ENCODE data around the gene GANAB. TPM values are rescaled to one million over a fixed set of nuclear protein-coding genes. Genes with fewer than 3 reads are reported as not detected.

GANAB gene
- total RNA-seq, 4 donors from 2014 or later: 131 to 146 (median 140) TPM

DNA sequence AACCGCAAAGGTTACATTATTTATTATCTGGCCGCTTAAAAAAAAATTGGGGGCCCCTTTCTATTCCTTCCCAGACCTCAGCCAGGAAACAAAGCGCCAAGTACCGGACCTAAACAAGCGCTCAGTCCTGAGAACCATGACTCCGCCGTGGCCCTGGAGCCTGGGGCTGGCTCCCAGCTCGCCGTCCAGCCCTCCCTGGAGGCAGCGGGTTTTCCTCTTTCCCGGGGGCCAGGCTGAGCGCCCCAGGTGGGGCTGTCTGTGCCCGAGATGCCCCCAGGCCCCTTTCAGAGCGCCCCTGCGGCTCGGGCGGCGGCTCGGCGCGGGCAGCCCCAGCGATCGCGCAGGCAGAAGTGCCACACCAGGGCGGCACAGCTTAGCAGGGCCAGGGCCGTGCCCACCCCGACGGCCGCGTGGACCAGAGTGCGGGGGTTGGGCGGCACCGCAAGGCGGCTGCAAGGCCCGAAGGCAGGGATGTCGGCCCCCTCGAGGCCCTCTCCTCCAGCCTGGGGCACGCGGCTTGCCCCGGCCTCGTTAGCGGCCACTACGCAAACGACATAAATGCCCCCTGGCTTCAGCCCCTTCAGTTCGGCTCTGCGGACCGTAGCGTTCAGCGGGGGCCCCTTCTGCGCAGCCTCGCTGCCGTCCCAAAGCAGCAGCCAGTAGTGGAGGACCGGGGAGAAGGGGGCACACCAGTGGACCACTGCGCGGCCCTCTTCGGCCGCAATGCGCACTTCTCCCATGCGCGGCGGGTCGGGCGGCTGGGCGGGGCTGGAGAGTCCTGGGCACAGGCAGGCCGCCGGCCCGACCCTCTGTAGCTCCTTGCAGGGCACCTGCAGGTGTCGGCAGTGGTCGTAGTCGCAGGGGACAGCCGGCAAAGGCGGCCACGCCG is 41.3 kb upstream of the GANAB start:
- H3K4me1 ChIP-seq: peaks cover 0 to 8% (median 0%) of the 10 kb centered on the region in 4 donors
- no peak for TF ChIP-seq POLR2A (IDR thresholded peaks at IDR 0.05)
- TF ChIP-seq, protein P1, sequence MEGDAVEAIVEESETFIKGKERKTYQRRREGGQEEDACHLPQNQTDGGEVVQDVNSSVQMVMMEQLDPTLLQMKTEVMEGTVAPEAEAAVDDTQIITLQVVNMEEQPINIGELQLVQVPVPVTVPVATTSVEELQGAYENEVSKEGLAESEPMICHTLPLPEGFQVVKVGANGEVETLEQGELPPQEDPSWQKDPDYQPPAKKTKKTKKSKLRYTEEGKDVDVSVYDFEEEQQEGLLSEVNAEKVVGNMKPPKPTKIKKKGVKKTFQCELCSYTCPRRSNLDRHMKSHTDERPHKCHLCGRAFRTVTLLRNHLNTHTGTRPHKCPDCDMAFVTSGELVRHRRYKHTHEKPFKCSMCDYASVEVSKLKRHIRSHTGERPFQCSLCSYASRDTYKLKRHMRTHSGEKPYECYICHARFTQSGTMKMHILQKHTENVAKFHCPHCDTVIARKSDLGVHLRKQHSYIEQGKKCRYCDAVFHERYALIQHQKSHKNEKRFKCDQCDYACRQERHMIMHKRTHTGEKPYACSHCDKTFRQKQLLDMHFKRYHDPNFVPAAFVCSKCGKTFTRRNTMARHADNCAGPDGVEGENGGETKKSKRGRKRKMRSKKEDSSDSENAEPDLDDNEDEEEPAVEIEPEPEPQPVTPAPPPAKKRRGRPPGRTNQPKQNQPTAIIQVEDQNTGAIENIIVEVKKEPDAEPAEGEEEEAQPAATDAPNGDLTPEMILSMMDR (IDR thresholded peaks at IDR 0.05): no peak
- peak overlapping the region in 3 of 4 donors; percentile 8 to 28 (median 27) for H3K4me3 ChIP-seq
- no peaks in the 10 kb centered on the region for H3K27me3 ChIP-seq
- DNase-seq: no peak
- no peaks in the 10 kb centered on the region for H3K9me3 ChIP-seq
- H3K36me3 ChIP-seq: peaks cover 0 to 25% (median 0%) of the 10 kb centered on the region in 3 donors
- peak overlapping the region in 1 of 4 donors; percentile 1 for H3K27ac ChIP-seq

DNA sequence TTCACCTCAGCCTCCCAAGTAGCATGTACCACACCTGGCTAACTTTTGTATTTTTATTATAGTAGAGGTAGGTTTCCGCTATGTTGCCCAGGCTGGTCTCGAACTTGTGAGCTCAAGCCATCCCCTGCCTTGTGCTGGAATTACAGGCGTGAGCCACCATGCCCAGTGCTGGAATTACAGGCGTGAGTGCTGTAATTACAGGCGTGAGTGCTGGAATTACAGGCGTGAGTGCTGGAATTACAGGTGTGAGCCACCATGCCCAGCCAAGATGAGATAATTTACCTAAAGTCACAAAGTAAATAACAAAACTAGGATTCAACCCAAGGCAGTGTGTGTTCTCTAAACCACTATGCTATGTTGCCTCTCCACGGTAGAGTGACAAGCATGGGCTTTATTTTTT is 36.1 kb upstream of the GANAB start:
- Histone ChIP-seq H3K4me1 (peaks cover 0 to 15% (median 3%) of the 10 kb centered on the region in 4 donors), H3K9me3 (no peaks in the 10 kb centered on the region), H3K4me3 (no peak overlapping the region), H3K36me3 (peaks cover 0 to 5% (median 0%) of the 10 kb centered on the region in 3 donors), H3K27me3 (no peaks in the 10 kb centered on the region), H3K27ac (no peak overlapping the region)
- no peak for TF ChIP-seq POLR2A (IDR thresholded peaks at IDR 0.05)
- TF ChIP-seq, protein P1 (IDR thresholded peaks at IDR 0.05): no peak
- no peak for DNase-seq

DNA sequence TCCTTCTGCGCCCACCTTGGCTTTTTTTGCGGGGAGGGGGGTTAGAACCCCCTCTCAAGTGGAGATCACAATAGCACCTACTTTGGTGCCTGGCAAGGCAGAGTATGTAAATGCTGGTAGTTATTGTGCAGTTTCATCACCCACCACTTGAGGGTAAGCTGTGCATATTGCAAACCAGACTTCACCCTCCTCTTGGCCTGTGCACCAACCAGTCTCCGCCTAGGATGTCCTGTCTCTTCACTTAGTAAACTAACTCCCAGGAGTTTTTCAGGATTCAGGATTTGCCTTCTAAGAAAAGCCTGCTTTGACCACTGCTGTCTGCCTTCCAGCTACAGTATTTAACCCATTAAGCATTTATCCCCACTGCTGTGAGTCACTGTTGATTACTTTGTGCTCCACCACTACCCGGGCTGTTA is 34.4 kb upstream of the GANAB start:
- TF ChIP-seq POLR2A (IDR thresholded peaks at IDR 0.05): peak in 1 of 2 donors; percentile 19
- TF ChIP-seq, protein P1 (IDR thresholded peaks at IDR 0.05): peak; percentile 24 to 72 (median 55)
- H3K27ac ChIP-seq: peak overlapping the region in 1 of 4 donors; percentile 4
- H3K4me3 ChIP-seq: no peak overlapping the region
- DNase-seq: peak in 1 of 3 donors; percentile 69
- H3K36me3 ChIP-seq: peaks cover 0 to 22% (median 0%) of the 10 kb centered on the region in 3 donors
- H3K27me3 ChIP-seq: no peaks in the 10 kb centered on the region
- no peaks in the 10 kb centered on the region for H3K9me3 ChIP-seq
- peaks cover 0 to 23% (median 4%) of the 10 kb centered on the region in 4 donors for H3K4me1 ChIP-seq

DNA sequence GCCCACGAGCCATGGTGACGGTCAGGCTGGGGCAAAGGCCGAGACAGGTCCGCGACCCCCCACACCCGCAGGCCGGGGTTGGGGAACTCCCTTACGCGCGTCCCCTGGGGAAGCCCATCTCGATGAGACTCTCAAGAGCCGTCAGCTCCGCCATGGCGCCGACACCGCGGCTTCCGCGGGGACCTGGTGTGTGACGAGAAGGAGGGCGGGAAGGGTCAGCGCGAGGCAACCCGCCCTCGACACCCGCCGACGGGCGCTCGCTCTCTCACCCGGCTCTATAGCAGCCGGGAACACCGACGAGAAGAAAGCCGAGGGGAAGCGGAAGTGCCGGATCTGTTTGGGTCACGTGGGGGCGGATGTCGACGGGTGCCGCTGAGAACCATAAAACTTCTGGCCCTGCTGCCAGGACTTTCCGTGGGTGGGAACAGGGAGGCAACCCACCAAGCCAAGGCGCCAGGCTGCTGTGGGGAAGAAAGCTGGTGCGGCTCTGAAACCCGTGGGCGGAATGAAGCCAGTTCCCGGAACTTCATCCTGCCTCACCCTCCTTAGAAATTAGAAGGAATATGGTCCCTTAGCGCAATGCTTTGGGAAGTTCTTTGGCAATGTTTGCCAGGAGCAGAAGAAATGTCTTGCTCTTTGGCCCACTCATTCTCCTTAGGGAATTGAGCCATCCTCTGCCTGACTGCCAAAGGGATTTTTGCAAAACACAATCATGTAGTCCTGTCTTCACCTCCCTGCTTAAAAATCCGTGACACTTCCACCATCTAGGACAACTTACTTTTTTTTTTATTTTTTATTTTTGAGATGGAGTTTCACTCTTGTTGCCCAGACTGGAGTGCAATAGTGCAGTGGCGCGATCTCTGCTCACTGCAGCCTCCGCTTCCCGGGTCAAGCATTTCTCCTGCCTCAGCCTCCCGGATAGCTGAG is 32.6 kb upstream of the GANAB start, which contains the start of gene UBXN1:
TSS of gene UBXN1 (minus strand) at position 304 of the 927 bp plus-strand sequence. CDS start at position 154, 150 bp downstream.
- no peaks in the 10 kb centered on the region for H3K9me3 ChIP-seq
- peaks cover 0 to 32% (median 0%) of the 10 kb centered on the region in 3 donors for H3K36me3 ChIP-seq
- peak within 1 kb of the TSS; percentile 79 to 92 (median 89) for H3K27ac ChIP-seq
- H3K27me3 ChIP-seq: no peaks in the 10 kb centered on the region
- H3K4me3 ChIP-seq: peak within 1 kb of the TSS; percentile 78 to 97 (median 90)
- DNase-seq: peak; percentile 87 to 95 (median 89)
- peaks cover 0 to 23% (median 4%) of the 10 kb centered on the region in 4 donors for H3K4me1 ChIP-seq
- TF ChIP-seq, protein P1 (IDR thresholded peaks at IDR 0.05): no peak
- TF ChIP-seq POLR2A (IDR thresholded peaks at IDR 0.05): peak; percentile 61 to 80

DNA sequence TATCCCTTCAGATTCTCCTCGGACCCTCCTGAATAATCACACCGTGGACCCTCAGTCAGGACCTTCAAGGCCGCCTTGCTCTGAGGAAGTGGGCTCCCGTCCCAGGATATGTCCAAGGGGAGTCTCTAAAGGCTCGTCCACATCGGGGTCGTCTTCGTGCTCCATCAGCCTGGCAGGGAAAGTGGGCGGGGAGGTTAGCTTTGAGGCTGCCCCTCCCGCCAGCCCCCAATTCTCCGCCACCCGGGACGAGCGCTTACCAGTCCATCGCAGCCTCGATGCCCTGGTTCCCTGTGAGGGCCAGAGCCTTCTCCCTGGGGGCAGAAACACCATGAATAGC is 32.0 kb upstream of the GANAB start:
- Histone ChIP-seq H3K4me1 (peaks cover 0 to 29% (median 4%) of the 10 kb centered on the region in 4 donors), H3K36me3 (peaks cover 0 to 38% (median 0%) of the 10 kb centered on the region in 3 donors), H3K27me3 (no peaks in the 10 kb centered on the region), H3K9me3 (no peaks in the 10 kb centered on the region), H3K27ac (peak overlapping the region; percentile 79 to 92 (median 89)), H3K4me3 (peak overlapping the region; percentile 78 to 97 (median 90))
- DNase-seq: no peak
- TF ChIP-seq POLR2A (IDR thresholded peaks at IDR 0.05): no peak
- TF ChIP-seq, protein P1 (IDR thresholded peaks at IDR 0.05): no peak
